ENCODE data around the gene AGA.

Gene AGA

GRCh38 chr4:177441803-177442622, at the start of gene AGA:
AGA (minus strand) TSS chr4:177442437; CDS start chr4:177442375, 62 bp downstream.
- Histone ChIP-seq H3K9me2 (replicated peaks; ENCODE audit: low read depth, low read length) (no peaks in the 10 kb centered on the region), H3K27me3 (ENCODE audit: insufficient read depth, low read length, poor library complexity, severe bottlenecking) (no peaks in the 10 kb centered on the region), H3K4me1 (ENCODE audit: insufficient read depth, low read length, poor library complexity, severe bottlenecking) (peaks cover 23% of the 10 kb centered on the region), H3K79me2 (ENCODE audit: insufficient read depth, low read length) (peaks cover 5% of the 10 kb centered on the region; the same call in 1 of the 2 replicates), H4K20me1 (ENCODE audit: insufficient read depth, low read length, poor library complexity, severe bottlenecking) (no peaks in the 10 kb centered on the region), H3K4me2 (ENCODE audit: low read depth, low read length, poor library complexity, severe bottlenecking) (peak within 1 kb of the TSS; percentile 94), H3K9me3 (ENCODE audit: insufficient read depth, low read depth, low read length) (no peaks in the 10 kb centered on the region), H2AFZ (ENCODE audit: low read length) (peak within 1 kb of the TSS; percentile 97), H3K9ac (ENCODE audit: low read depth, low read length, poor library complexity, severe bottlenecking) (peak within 1 kb of the TSS; percentile 93), H3F3A (ENCODE audit: low read depth) (no peaks in the 10 kb centered on the region), H3K36me3 (ENCODE audit: insufficient read depth, low read length) (no peaks in the 10 kb centered on the region), H3K4me3 (ENCODE audit: low read length, poor library complexity, severe bottlenecking) (peak within 1 kb of the TSS; percentile 95)
- TF ChIP-seq CTCF (conservative IDR thresholded peaks at IDR 0.05; ENCODE audit: low read length) (no peak), EZH2phosphoT487 (IDR thresholded peaks at IDR 0.05; ENCODE audit: borderline replicate concordance) (no peak)

GRCh38 chr4:177492022-177492421, 49.8 kb upstream of the AGA start:
- no peak overlapping the region for H3K4me3 ChIP-seq (ENCODE audit: low read length, poor library complexity, severe bottlenecking)
- no peaks in the 10 kb centered on the region for H3K27me3 ChIP-seq (ENCODE audit: insufficient read depth, low read length, poor library complexity, severe bottlenecking)
- no peaks in the 10 kb centered on the region for H4K20me1 ChIP-seq (ENCODE audit: insufficient read depth, low read length, poor library complexity, severe bottlenecking)
- TF ChIP-seq EZH2phosphoT487 (IDR thresholded peaks at IDR 0.05; ENCODE audit: borderline replicate concordance): no peak
- TF ChIP-seq CTCF (conservative IDR thresholded peaks at IDR 0.05; ENCODE audit: low read length): no peak
- no peak overlapping the region for H3K4me2 ChIP-seq (ENCODE audit: low read depth, low read length, poor library complexity, severe bottlenecking)
- no peaks in the 10 kb centered on the region for H3K9me3 ChIP-seq (ENCODE audit: insufficient read depth, low read depth, low read length)
- no peaks in the 10 kb centered on the region for H3K9me2 ChIP-seq (replicated peaks; ENCODE audit: low read depth, low read length)
- H3K4me1 ChIP-seq (ENCODE audit: insufficient read depth, low read length, poor library complexity, severe bottlenecking): no peaks in the 10 kb centered on the region
- H3K9ac ChIP-seq (ENCODE audit: low read depth, low read length, poor library complexity, severe bottlenecking): no peak overlapping the region
- H3K36me3 ChIP-seq (ENCODE audit: insufficient read depth, low read length): no peaks in the 10 kb centered on the region
- no peak overlapping the region for H2AFZ ChIP-seq (ENCODE audit: low read length)
- no peaks in the 10 kb centered on the region for H3F3A ChIP-seq (ENCODE audit: low read depth)
- no peaks in the 10 kb centered on the region for H3K79me2 ChIP-seq (ENCODE audit: insufficient read depth, low read length)

- Histone ChIP-seq H3K36me3 (ENCODE audit: insufficient read depth, low read length) (no peaks in the 10 kb centered on the region), H3F3A (ENCODE audit: low read depth) (no peaks in the 10 kb centered on the region), H3K4me2 (ENCODE audit: low read depth, low read length, poor library complexity, severe bottlenecking) (no peak overlapping the region), H3K4me1 (ENCODE audit: insufficient read depth, low read length, poor library complexity, severe bottlenecking) (no peaks in the 10 kb centered on the region), H3K4me3 (ENCODE audit: low read length, poor library complexity, severe bottlenecking) (no peak overlapping the region), H3K79me2 (ENCODE audit: insufficient read depth, low read length) (no peaks in the 10 kb centered on the region), H3K9me2 (replicated peaks; ENCODE audit: low read depth, low read length) (no peaks in the 10 kb centered on the region), H3K9ac (ENCODE audit: low read depth, low read length, poor library complexity, severe bottlenecking) (no peak overlapping the region), H3K9me3 (ENCODE audit: insufficient read depth, low read depth, low read length) (no peaks in the 10 kb centered on the region), H3K27me3 (ENCODE audit: insufficient read depth, low read length, poor library complexity, severe bottlenecking) (no peaks in the 10 kb centered on the region), H4K20me1 (ENCODE audit: insufficient read depth, low read length, poor library complexity, severe bottlenecking) (no peaks in the 10 kb centered on the region), H2AFZ (ENCODE audit: low read length) (no peak overlapping the region)
- TF ChIP-seq EZH2phosphoT487 (IDR thresholded peaks at IDR 0.05; ENCODE audit: borderline replicate concordance) (no peak), CTCF (conservative IDR thresholded peaks at IDR 0.05; ENCODE audit: low read length) (no peak)
Observed at GRCh38 chr4:177490769-177491168, 48.5 kb upstream of the AGA start.
